GM23248 (cell line): ENCODE data around the gene KLHL10. TPM values are rescaled to one million over a fixed set of nuclear protein-coding genes. Genes with fewer than 3 reads are reported as not detected.
"Not testable (repeated sequence)": the region's sequence is repeated elsewhere in the genome, so short reads cannot be mapped to it uniquely, and the experiment has no call there.

Source experiments
- DNase-seq: peaks from one replicate; pipeline ENCODE4 v3.0.0-alpha.2; 2015
- H2AFZ ChIP-seq: fragments of 200-600 bp; sonication (generic); 2 replicates; pipeline ENCODE4 v1.6.1; 2016; ENCODE audit warnings: antibody characterized with exemption
- H3F3A ChIP-seq: fragments of 200-600 bp; sonication (generic); 2 replicates; pipeline ENCODE4 v1.6.1; 2016; ENCODE audit warnings: mild to moderate bottlenecking, antibody characterized with exemption, mixed run types; ENCODE audit not compliant: insufficient read depth
- H3K27ac ChIP-seq: fragments of 200-600 bp; sonication (generic); 2 replicates; pipeline ENCODE4 v1.5.1; 2016; ENCODE audit warnings: mild to moderate bottlenecking
- H3K27me3 ChIP-seq: fragments of 200-600 bp; sonication (generic); replicated peaks from 2 replicates; pipeline ENCODE4 v1.6.1; 2016; ENCODE audit warnings: mild to moderate bottlenecking; ENCODE audit not compliant: insufficient read depth
- H3K36me3 ChIP-seq: fragments of 200-600 bp; sonication (generic); 2 replicates; pipeline ENCODE4 v1.6.1; 2016; ENCODE audit warnings: low read depth, mild to moderate bottlenecking
- H3K4me1 ChIP-seq: fragments of 200-600 bp; sonication (generic); 2 replicates; pipeline ENCODE4 v1.6.1; 2016; ENCODE audit warnings: mild to moderate bottlenecking; ENCODE audit not compliant: insufficient read depth
- H3K4me2 ChIP-seq: fragments of 200-600 bp; sonication (generic); one replicate; pipeline ENCODE4 v1.6.1; 2016; ENCODE audit warnings: mild to moderate bottlenecking; ENCODE audit not compliant: unreplicated experiment
- H3K4me3 ChIP-seq: fragments of 200-600 bp; sonication (generic); 2 replicates; pipeline ENCODE4 v1.5.1; 2016; ENCODE audit warnings: mild to moderate bottlenecking
- H3K79me2 ChIP-seq: fragments of 200-600 bp; sonication (generic); 2 replicates; pipeline ENCODE4 v1.6.1; 2016; ENCODE audit warnings: mild to moderate bottlenecking; ENCODE audit not compliant: insufficient read depth
- H3K9ac ChIP-seq: fragments of 200-600 bp; sonication (generic); 2 replicates; pipeline ENCODE4 v1.6.1; 2016; ENCODE audit warnings: mild to moderate bottlenecking
- H3K9me2 ChIP-seq: fragments of 200-600 bp; sonication (generic); 2 replicates; pipeline ENCODE4 v1.6.1; 2016; ENCODE audit warnings: mixed run types, mild to moderate bottlenecking, moderate library complexity; ENCODE audit not compliant: insufficient read depth
- H3K9me3 ChIP-seq: fragments of 200-600 bp; sonication (generic); one replicate; pipeline ENCODE4 v1.6.1; 2017; ENCODE audit warnings: low read depth
- H4K20me1 ChIP-seq: fragments of 200-600 bp; sonication (generic); 2 replicates; pipeline ENCODE4 v1.6.0; 2016; ENCODE audit not compliant: insufficient read depth
- EZH2 ChIP-seq: fragments of 200-600 bp; sonication (generic); IDR thresholded peaks from 2 replicates; pipeline ENCODE4 v1.6.1; 2018; ENCODE audit warnings: antibody characterized with exemption, mild to moderate bottlenecking; ENCODE audit not compliant: insufficient read depth, poor library complexity, severe bottlenecking
- EZH2phosphoT487 ChIP-seq: fragments of 200-600 bp; sonication (generic); IDR thresholded peaks from 2 replicates; pipeline ENCODE4 v1.6.1; 2018; ENCODE audit warnings: antibody characterized with exemption, moderate library complexity, mild to moderate bottlenecking, low read depth; ENCODE audit not compliant: insufficient read depth
- WGBS, 2 experiments: methylation state at CpG; one replicate each; pipeline ENCODE4 v1.1.6; 2015 to 2017; ENCODE audit warnings: low lambda C conversion rate in 2 of 2, low coverage in 1 of 2; ENCODE audit errors: missing lambda C conversion rate in 2 of 2; 5-methylcytosine and 5-hydroxymethylcytosine counted together
- in situ Hi-C: fragments of 300-500 bp; cut with MboI; formaldehyde crosslinking; loops from 2 replicates; pipeline ENCODE4 v1.15.0; 2020
- polyA plus RNA-seq: library from polyadenylated mRNA; unstranded; fragments of >200 nt; fragmentation: Nextera tagmentation; extraction: Ambion mirVana; gene quantifications from 2 replicates; pipeline ENCODE4 v1.2.1, GENCODE V29; 2016
- total RNA-seq: library from RNA; depleted of rRNA; stranded (reverse); fragments of >200 nt; shearing (Covaris generic); gene quantifications from 2 replicates; pipeline ENCODE4 v1.2.3, GENCODE V29; 2014

The KLHL10 gene
- total and polyA plus RNA-seq, 2 experiments from 2014 or later: 0.09 to 2.3 TPM

- Histone ChIP-seq H3K4me1 (no peaks in the 10 kb centered on the region), H2AFZ (no peak overlapping the region), H3K36me3 (peaks cover 71% of the 10 kb centered on the region), H4K20me1 (no peaks in the 10 kb centered on the region), H3K9me3 (no peaks in the 10 kb centered on the region), H3F3A (peaks cover 66% of the 10 kb centered on the region), H3K27me3 (no peaks in the 10 kb centered on the region), H3K4me3 (no peak overlapping the region), H3K4me2 (no peak overlapping the region), H3K9me2 (no peaks in the 10 kb centered on the region), H3K79me2 (no peaks in the 10 kb centered on the region), H3K27ac (no peak overlapping the region), H3K9ac (no peak overlapping the region)
- in situ Hi-C loops: no loop called here
- DNase-seq: no peak
- 95 to 100% methylated on average over 8 to 10 of the region's 10 CpGs for WGBS, 2 experiments
- TF ChIP-seq EZH2phosphoT487 (no peak), EZH2 (no peak)
These were observed 34.2 kb downstream of the KLHL10 start for GRCh38 chr17:41871789-41872188.

GRCh38 chr17:41873559-41874292, 36.1 kb downstream of the KLHL10 start:
- TF ChIP-seq EZH2phosphoT487 (no peak), EZH2 (no peak)
- H2AFZ ChIP-seq: no peak overlapping the region
- H4K20me1 ChIP-seq: no peaks in the 10 kb centered on the region
- H3K27ac ChIP-seq: no peak overlapping the region
- WGBS, 2 experiments: 98 to 99% methylated on average over 10 of the region's 10 CpGs
- no peak overlapping the region for H3K4me3 ChIP-seq
- H3K36me3 ChIP-seq: peaks cover 73% of the 10 kb centered on the region
- H3K4me1 ChIP-seq: no peaks in the 10 kb centered on the region
- peaks cover 8% of the 10 kb centered on the region for H3K79me2 ChIP-seq
- H3K27me3 ChIP-seq: no peaks in the 10 kb centered on the region
- H3F3A ChIP-seq: peaks cover 53% of the 10 kb centered on the region
- no peak overlapping the region for H3K9ac ChIP-seq
- H3K9me2 ChIP-seq: no peaks in the 10 kb centered on the region
- DNase-seq: peak; percentile 18
- H3K4me2 ChIP-seq: no peak overlapping the region
- in situ Hi-C loops: no loop called here
- H3K9me3 ChIP-seq: no peaks in the 10 kb centered on the region

DNA sequence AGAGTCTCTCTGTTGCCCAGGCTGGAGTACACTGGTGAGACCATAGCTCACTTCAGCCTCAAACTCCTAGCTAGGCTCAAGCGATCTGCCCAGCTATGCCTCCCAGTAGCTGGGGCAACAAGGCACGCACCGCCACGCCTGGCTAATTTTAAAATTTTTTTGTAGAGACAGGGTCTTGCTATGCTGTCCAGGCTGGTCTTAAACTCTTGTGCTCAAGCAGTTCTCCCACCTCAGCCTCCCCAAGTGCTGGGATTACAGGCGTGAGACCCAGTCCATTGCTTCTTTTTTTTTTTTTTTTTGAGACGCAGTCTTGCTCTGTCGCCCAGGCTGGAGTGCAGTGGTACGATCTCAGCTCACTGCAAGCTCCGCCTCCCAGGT, 36.7 kb downstream of the KLHL10 start:
- H3K9me3 ChIP-seq, H3K9me2 ChIP-seq, H3K4me2 ChIP-seq, in situ Hi-C loops, DNase-seq, H4K20me1 ChIP-seq, H3K27ac ChIP-seq, H3K4me3 ChIP-seq, H3K9ac ChIP-seq, H3K4me1 ChIP-seq, H3K27me3 ChIP-seq, H2AFZ ChIP-seq: not testable (repeated sequence)
- WGBS, 2 experiments: 89 to 100% methylated on average over 5 to 9 of the region's 9 CpGs
- peaks cover 47% of the 10 kb centered on the region for H3F3A ChIP-seq
- peaks cover 11% of the 10 kb centered on the region for H3K79me2 ChIP-seq
- peaks cover 71% of the 10 kb centered on the region for H3K36me3 ChIP-seq

DNA sequence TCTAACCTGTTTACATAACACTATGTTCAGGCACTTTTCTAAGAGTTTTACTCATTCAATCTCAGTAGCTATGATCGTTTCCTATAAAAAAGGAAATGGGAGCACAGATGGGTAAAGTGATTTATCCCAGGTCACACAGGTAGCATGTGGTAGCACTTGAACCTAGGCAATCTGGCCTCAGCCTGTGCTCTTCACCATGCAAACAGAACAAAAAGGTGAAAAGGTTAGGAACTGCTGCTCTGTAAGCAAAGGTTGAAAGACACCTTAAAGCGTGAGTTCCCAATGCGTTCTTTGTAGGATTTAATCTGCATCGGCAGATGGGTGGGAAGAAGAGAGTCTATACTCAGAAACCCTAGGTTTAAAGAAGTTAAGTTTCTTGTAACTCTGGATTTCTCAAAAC, 42.5 kb downstream of the KLHL10 start:
- H3K4me2 ChIP-seq: no peak overlapping the region
- no peak overlapping the region for H3K4me3 ChIP-seq
- TF ChIP-seq EZH2phosphoT487: no peak
- TF ChIP-seq EZH2: no peak
- H3K9me2 ChIP-seq: no peaks in the 10 kb centered on the region
- H3K4me1 ChIP-seq: no peaks in the 10 kb centered on the region
- no peak overlapping the region for H3K27ac ChIP-seq
- in situ Hi-C loops: no loop called here
- H3F3A ChIP-seq: peaks cover 14% of the 10 kb centered on the region
- DNase-seq: no peak
- H3K9me3 ChIP-seq: no peaks in the 10 kb centered on the region
- no peaks in the 10 kb centered on the region for H3K27me3 ChIP-seq
- H3K9ac ChIP-seq: no peak overlapping the region
- no peak overlapping the region for H2AFZ ChIP-seq
- peaks cover 59% of the 10 kb centered on the region for H3K36me3 ChIP-seq
- no peaks in the 10 kb centered on the region for H4K20me1 ChIP-seq
- peaks cover 53% of the 10 kb centered on the region for H3K79me2 ChIP-seq
- WGBS, 2 experiments: 87 to 88% methylated on average over 4 of the region's 4 CpGs

- 87 to 92% methylated on average over 6 of the region's 6 CpGs for WGBS, 2 experiments
- Histone ChIP-seq H3K4me3 (no peak overlapping the region), H3K36me3 (peaks cover 72% of the 10 kb centered on the region), H3K27ac (no peak overlapping the region), H3K9me3 (no peaks in the 10 kb centered on the region), H2AFZ (no peak overlapping the region), H3K4me2 (no peak overlapping the region), H3K79me2 (peaks cover 78% of the 10 kb centered on the region), H3K4me1 (no peaks in the 10 kb centered on the region), H3K27me3 (no peaks in the 10 kb centered on the region), H3F3A (peaks cover 25% of the 10 kb centered on the region), H3K9me2 (no peaks in the 10 kb centered on the region), H3K9ac (no peak overlapping the region), H4K20me1 (no peaks in the 10 kb centered on the region)
- no peak for DNase-seq
- TF ChIP-seq EZH2 (no peak), EZH2phosphoT487 (no peak)
- in situ Hi-C loops: no loop called here
These were observed 45.1 kb downstream of the KLHL10 start for GRCh38 chr17:41882756-41883155.
